Spleen (tissue), 7 donors: ENCODE measurements around the gene ATG4D.

Experiments
- POLR2A ChIP-seq, 3 donors: fragments of 450-650 bp; IDR thresholded peaks; one replicate each; pipeline ENCODE4 v1.5.1; 2017; ENCODE audit warnings: antibody characterized with exemption in 3 of 3, mild to moderate bottlenecking in 1 of 3
- TF ChIP-seq, protein P1 (sequence below), 11 experiments: fragments of 200-600 bp in 7 of 11; fragments of 450-650 bp in 4 of 11; sonication (generic) in 4 of 11; IDR thresholded peaks in 8 of 11; conservative IDR thresholded peaks in 3 of 11; 1 replicate in 7 of 11; 2 replicates in 4 of 11; pipeline versions ENCODE4 v1.4.0 to v1.8.0; 2016 to 2021; ENCODE audit warnings: antibody characterized with exemption in 11 of 11, inconsistent platforms in 4 of 11, mild to moderate bottlenecking in 1 of 11
- donor health status: DM: no; HTN: no; CAD: no; lungs with moderate emphysema.
- donor health status: DM: no; HTN: no; CAD: no.
- donor health status: DM: no; HTN: no; CAD: no.

GRCh38 chr19:10587839-10588150 lies 44.1 kb downstream of the ATG4D start:
- TF ChIP-seq POLR2A (IDR thresholded peaks at IDR 0.05) = no peak
- TF ChIP-seq, protein P1, sequence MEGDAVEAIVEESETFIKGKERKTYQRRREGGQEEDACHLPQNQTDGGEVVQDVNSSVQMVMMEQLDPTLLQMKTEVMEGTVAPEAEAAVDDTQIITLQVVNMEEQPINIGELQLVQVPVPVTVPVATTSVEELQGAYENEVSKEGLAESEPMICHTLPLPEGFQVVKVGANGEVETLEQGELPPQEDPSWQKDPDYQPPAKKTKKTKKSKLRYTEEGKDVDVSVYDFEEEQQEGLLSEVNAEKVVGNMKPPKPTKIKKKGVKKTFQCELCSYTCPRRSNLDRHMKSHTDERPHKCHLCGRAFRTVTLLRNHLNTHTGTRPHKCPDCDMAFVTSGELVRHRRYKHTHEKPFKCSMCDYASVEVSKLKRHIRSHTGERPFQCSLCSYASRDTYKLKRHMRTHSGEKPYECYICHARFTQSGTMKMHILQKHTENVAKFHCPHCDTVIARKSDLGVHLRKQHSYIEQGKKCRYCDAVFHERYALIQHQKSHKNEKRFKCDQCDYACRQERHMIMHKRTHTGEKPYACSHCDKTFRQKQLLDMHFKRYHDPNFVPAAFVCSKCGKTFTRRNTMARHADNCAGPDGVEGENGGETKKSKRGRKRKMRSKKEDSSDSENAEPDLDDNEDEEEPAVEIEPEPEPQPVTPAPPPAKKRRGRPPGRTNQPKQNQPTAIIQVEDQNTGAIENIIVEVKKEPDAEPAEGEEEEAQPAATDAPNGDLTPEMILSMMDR (IDR thresholded peaks at IDR 0.05 in 8 of 11, conservative IDR thresholded peaks at IDR 0.05 in 3 of 11) = no peak
